H9 (cell line): Measurements from ENCODE around the gene ARMC12. TPM values are rescaled to one million over a fixed set of nuclear protein-coding genes. Genes with fewer than 3 reads are reported as not detected.

Experiments used
- DNase-seq: peaks from one replicate; pipeline ENCODE4 v3.0.0-alpha.2; 2017
- H2AFZ ChIP-seq: one replicate; pipeline ENCODE4 v1.6.1; 2013; ENCODE audit warnings: mild to moderate bottlenecking, low read length, control low read depth, moderate library complexity
- H2AK5ac ChIP-seq: 2 replicates; pipeline ENCODE4 v1.6.1; 2013; ENCODE audit warnings: low read length, control low read depth, mixed read lengths; ENCODE audit not compliant: insufficient read length
- H2BK120ac ChIP-seq: one replicate; pipeline ENCODE4 v1.6.1; 2013; ENCODE audit warnings: low read depth, mild to moderate bottlenecking, low read length, control low read depth, inconsistent platforms; ENCODE audit not compliant: poor library complexity, severe bottlenecking
- H2BK12ac ChIP-seq: 2 replicates; pipeline ENCODE4 v1.6.1; 2013; ENCODE audit warnings: low read length, control low read depth, mixed read lengths, low read depth; ENCODE audit not compliant: insufficient read length
- H2BK15ac ChIP-seq: 2 replicates; pipeline ENCODE4 v1.6.1; 2013; ENCODE audit warnings: low read depth, low read length, control low read depth
- H2BK20ac ChIP-seq: one replicate; pipeline ENCODE4 v1.6.1; 2013; ENCODE audit warnings: low read depth, mild to moderate bottlenecking, low read length, control low read depth, inconsistent platforms; ENCODE audit not compliant: poor library complexity, severe bottlenecking
- H2BK5ac ChIP-seq: 2 replicates; pipeline ENCODE4 v1.6.1; 2013; ENCODE audit warnings: low read length, control low read depth, mixed read lengths; ENCODE audit not compliant: insufficient read length
- H3K14ac ChIP-seq: 2 replicates; pipeline ENCODE4 v1.6.1; 2013; ENCODE audit warnings: low read length, control low read depth; ENCODE audit not compliant: insufficient read depth
- H3K18ac ChIP-seq: 2 replicates; pipeline ENCODE4 v1.6.1; 2013; ENCODE audit warnings: low read depth, mild to moderate bottlenecking, mixed read lengths, low read length, control low read depth; ENCODE audit not compliant: insufficient read length
- H3K23ac ChIP-seq: 2 replicates; pipeline ENCODE4 v1.6.1; 2013; ENCODE audit warnings: low read length, control low read depth, mixed read lengths, low read depth; ENCODE audit not compliant: insufficient read length
- H3K23me2 ChIP-seq: 2 replicates; pipeline ENCODE4 v1.6.1; 2013; ENCODE audit warnings: low read depth, mild to moderate bottlenecking, mixed read lengths, low read length, control low read depth; ENCODE audit not compliant: insufficient read length, poor library complexity, severe bottlenecking
- H3K27ac ChIP-seq: 2 replicates; pipeline ENCODE4 v1.5.1; 2013; ENCODE audit warnings: low read length, control low read depth, mixed read lengths, low read depth; ENCODE audit not compliant: insufficient read length
- H3K27me3 ChIP-seq: 2 replicates; pipeline ENCODE4 v1.6.1; 2013; ENCODE audit warnings: low read length, control low read depth, inconsistent platforms; ENCODE audit not compliant: insufficient read depth
- H3K4ac ChIP-seq: 2 replicates; pipeline ENCODE4 v1.6.1; 2013; ENCODE audit warnings: low read depth, mild to moderate bottlenecking, control low read depth, inconsistent platforms, low read length, moderate library complexity
- H3K4me1 ChIP-seq: 2 replicates; pipeline ENCODE4 v1.6.1; 2013; ENCODE audit warnings: low read length, control low read depth, inconsistent platforms; ENCODE audit not compliant: insufficient read depth
- H3K4me2 ChIP-seq: 2 replicates; pipeline ENCODE4 v1.6.1; 2013; ENCODE audit warnings: low read length, control low read depth, mixed read lengths; ENCODE audit not compliant: insufficient read length, insufficient read depth
- H3K56ac ChIP-seq: 2 replicates; pipeline ENCODE4 v1.6.1; 2013; ENCODE audit warnings: low read depth, mild to moderate bottlenecking, mixed read lengths, low read length, control low read depth; ENCODE audit not compliant: insufficient read length
- H3K79me1 ChIP-seq: 2 replicates; pipeline ENCODE4 v1.6.1; 2013; ENCODE audit warnings: low read depth, mild to moderate bottlenecking, moderate library complexity, low read length, control low read depth, inconsistent platforms; ENCODE audit not compliant: insufficient read depth, poor library complexity, severe bottlenecking
- H3K79me2 ChIP-seq: 2 replicates; pipeline ENCODE4 v1.6.1; 2013; ENCODE audit warnings: low read length, control low read depth, inconsistent platforms; ENCODE audit not compliant: insufficient read depth
- H3K9ac ChIP-seq: 2 replicates; pipeline ENCODE4 v1.6.1; 2013; ENCODE audit warnings: low read length, control low read depth, mixed read lengths; ENCODE audit not compliant: insufficient read length; ENCODE audit errors: extremely low read depth
- H3K9me3 ChIP-seq: one replicate; pipeline ENCODE4 v1.6.1; 2013; ENCODE audit warnings: low read depth, low read length, inconsistent platforms; ENCODE audit not compliant: control insufficient read depth
- H3T11ph ChIP-seq: one replicate; pipeline ENCODE4 v1.6.1; 2013; ENCODE audit warnings: mild to moderate bottlenecking, low read length, control low read depth, inconsistent platforms
- H4K20me1 ChIP-seq: one replicate; pipeline ENCODE4 v1.6.1; 2013; ENCODE audit not compliant: control insufficient read depth, insufficient read length, insufficient read depth
- H4K5ac ChIP-seq: 2 replicates; pipeline ENCODE4 v1.6.1; 2013; ENCODE audit warnings: low read depth, mild to moderate bottlenecking, mixed read lengths, low read length, control low read depth; ENCODE audit not compliant: insufficient read length
- H4K8ac ChIP-seq: replicated peaks from 2 replicates; pipeline ENCODE4 v1.6.1; 2013; ENCODE audit warnings: low read length, control low read depth, mixed read lengths, low read depth; ENCODE audit not compliant: insufficient read length
- H4K91ac ChIP-seq: 2 replicates; pipeline ENCODE4 v1.6.1; 2013; ENCODE audit warnings: low read depth, mild to moderate bottlenecking, moderate library complexity, mixed read lengths, low read length, control low read depth; ENCODE audit not compliant: insufficient read length
- H3K27ac Mint-ChIP-seq, 3 experiments: 2 replicates in 2 of 3; 3 replicates in 1 of 3; pipeline ENCODE4 v1.8.0; 2020 to 2021; ENCODE audit warnings: mixed read lengths in 3 of 3, mild to moderate bottlenecking in 1 of 3, moderate library complexity in 1 of 3
- H3K27me3 Mint-ChIP-seq: 2 replicates; pipeline ENCODE4 v1.8.0; 2021; ENCODE audit warnings: low read depth, mild to moderate bottlenecking, moderate library complexity, mixed read lengths
- H3K36me3 Mint-ChIP-seq, 3 experiments: 2 replicates in 2 of 3; 3 replicates in 1 of 3; pipeline ENCODE4 v1.8.0; 2020 to 2021; ENCODE audit warnings: low read depth in 3 of 3, mixed read lengths in 3 of 3; ENCODE audit not compliant: insufficient read depth in 1 of 3
- H3K4me1 Mint-ChIP-seq, 2 experiments: 2 replicates each; pipeline ENCODE4 v1.8.0; 2020; ENCODE audit warnings: mixed read lengths in 2 of 2
- H3K4me3 Mint-ChIP-seq, 2 experiments: 2 replicates in 1 of 2; 3 replicates in 1 of 2; pipeline ENCODE4 v1.8.0; 2020 to 2021; ENCODE audit warnings: mild to moderate bottlenecking in 2 of 2, mixed read lengths in 2 of 2, moderate library complexity in 1 of 2
- H3K9me3 Mint-ChIP-seq, 2 experiments: 2 replicates in 1 of 2; 3 replicates in 1 of 2; pipeline ENCODE4 v1.8.0; 2020; ENCODE audit warnings: mild to moderate bottlenecking in 2 of 2, mixed read lengths in 2 of 2, moderate library complexity in 1 of 2
- CTCF ChIP-seq: fragments of 200-600 bp; sonication (generic); conservative IDR thresholded peaks from 3 replicates; pipeline ENCODE4 v1.8.0; 2021; ENCODE audit warnings: antibody characterized with exemption, mild to moderate bottlenecking
- WGBS: extraction: QIAGEN DNeasy Blood & Tissue Kit; methylation state at CpG from one replicate; pipeline ENCODE4 v1.1.7; 2013; ENCODE audit warnings: missing lambda C conversion rate, low lambda C conversion rate, mixed read lengths; ENCODE audit not compliant: insufficient read length; ENCODE audit errors: extremely low coverage; 5-methylcytosine and 5-hydroxymethylcytosine counted together
- total RNA-seq: library from RNA; stranded (reverse); gene quantifications from 2 replicates; pipeline ENCODE4 v1.2.1, GENCODE V29; 2021

ARMC12 gene
- total RNA-seq, 1 experiment from 2014 or later = 1.7 TPM

GRCh38 chr6:35755278-35755924 lies 18.6 kb downstream of the ARMC12 start:
- no peak overlapping the region for H4K91ac ChIP-seq
- no peak overlapping the region for H2AK5ac ChIP-seq
- H3K4me2 ChIP-seq = no peak overlapping the region
- H3K9ac ChIP-seq = no peak overlapping the region
- peaks cover 0 to 5% (median 0%) of the 10 kb centered on the region in 3 experiments; a peak in 4 of 7 replicates for H3K36me3 Mint-ChIP-seq
- H2BK20ac ChIP-seq = no peak overlapping the region
- no peaks in the 10 kb centered on the region; the same call in none of the 2 replicates for H3K27me3 Mint-ChIP-seq
- no peak overlapping the region for H3K4ac ChIP-seq
- H4K20me1 ChIP-seq = no peaks in the 10 kb centered on the region
- H2BK15ac ChIP-seq = no peak overlapping the region
- DNase-seq = no peak
- no peak overlapping the region for H2BK5ac ChIP-seq
- H3K4me1 ChIP-seq = peaks cover 15% of the 10 kb centered on the region; the same call in 1 of the 2 replicates
- H3T11ph ChIP-seq = no peak overlapping the region
- no peaks in the 10 kb centered on the region for H3K79me2 ChIP-seq
- no peak overlapping the region for H3K23ac ChIP-seq
- no CpG with 5 or more reads among the region's 3 CpGs for WGBS
- no peak overlapping the region for H3K18ac ChIP-seq
- no peaks in the 10 kb centered on the region; a peak in 2 of 5 replicates for H3K9me3 Mint-ChIP-seq
- H3K56ac ChIP-seq = no peak overlapping the region
- no peak overlapping the region for H2AFZ ChIP-seq
- TF ChIP-seq CTCF = no peak
- H2BK12ac ChIP-seq = no peak overlapping the region
- no peaks in the 10 kb centered on the region for H3K27me3 ChIP-seq
- H3K4me3 Mint-ChIP-seq = no peak overlapping the region
- H3K14ac ChIP-seq = no peak overlapping the region
- peak overlapping the region in 2 of 3 experiments; percentile 30 to 44; a peak in 3 of 7 replicates for H3K27ac Mint-ChIP-seq
- no peaks in the 10 kb centered on the region for H3K79me1 ChIP-seq
- H3K4me1 Mint-ChIP-seq = peaks cover 41 to 45% of the 10 kb centered on the region in 2 experiments
- H4K5ac ChIP-seq = no peak overlapping the region
- H3K23me2 ChIP-seq = no peaks in the 10 kb centered on the region
- no peak overlapping the region for H3K27ac ChIP-seq
- no peaks in the 10 kb centered on the region for H3K9me3 ChIP-seq
- no peak overlapping the region for H2BK120ac ChIP-seq
- no peak overlapping the region for H4K8ac ChIP-seq
